H1 (cell line): ENCODE measurements around the gene MOB3B. TPM values are rescaled to one million over a fixed set of nuclear protein-coding genes. Genes with fewer than 3 reads are reported as not detected.
"Not testable (repeated sequence)": the region's sequence is repeated elsewhere in the genome, so short reads cannot be mapped to it uniquely, and the experiment has no call there.

ENCODE experiments used
- CTCF ChIA-PET: fragments of 300-600 bp; sonication (Branson Sonifier 250); formaldehyde crosslinking; loops from one replicate; lab custom pipeline; 2021; ENCODE audit not compliant: partially characterized antibody; lab: Charles Lee
- POLR2A ChIA-PET: fragments of 300-600 bp; sonication (Branson Sonifier 250); formaldehyde crosslinking; loops from one replicate; lab custom pipeline; 2021; ENCODE audit warnings: inconsistent platforms; ENCODE audit not compliant: partially characterized antibody; lab: Charles Lee
- DNase-seq, 2 experiments: peaks; one replicate each; pipeline versions ENCODE4 v3.0.0 to v3.0.0-alpha.2; 2010 to 2022; ENCODE audit warnings: low spot score in 2 of 2, low read depth in 1 of 2, mixed read lengths in 1 of 2
- FAIRE-seq: peaks from 2 replicates; lab custom pipeline; 2011; peaks lifted over from hg19 to GRCh38; lab: Jason Lieb, UNC
- H2AFZ ChIP-seq: 2 replicates; pipeline ENCODE4 v1.8.1; 2012; ENCODE audit warnings: low read length, inconsistent platforms
- H2AK5ac ChIP-seq: 2 replicates; pipeline ENCODE4 v1.6.1; 2013; ENCODE audit warnings: low read depth, low read length
- H2BK120ac ChIP-seq: replicated peaks from 2 replicates; pipeline ENCODE3; 2013; ENCODE audit warnings: low read depth, low read length, inconsistent platforms
- H2BK12ac ChIP-seq: 2 replicates; pipeline ENCODE4 v1.6.1; 2013; ENCODE audit warnings: low read depth, low read length
- H2BK15ac ChIP-seq: 2 replicates; pipeline ENCODE4 v1.6.1; 2013; ENCODE audit warnings: low read length
- H2BK20ac ChIP-seq: 2 replicates; pipeline ENCODE4 v1.6.1; 2013; ENCODE audit warnings: low read length
- H2BK5ac ChIP-seq: 2 replicates; pipeline ENCODE4 v1.6.1; 2013; ENCODE audit warnings: low read depth, low read length
- H3K14ac ChIP-seq: 2 replicates; pipeline ENCODE4 v1.6.1; 2013; ENCODE audit warnings: inconsistent platforms; ENCODE audit not compliant: insufficient read length
- H3K18ac ChIP-seq: 2 replicates; pipeline ENCODE4 v1.6.1; 2013; ENCODE audit warnings: low read length; ENCODE audit errors: extremely low read depth
- H3K23ac ChIP-seq: 2 replicates; pipeline ENCODE4 v1.6.1; 2013; ENCODE audit warnings: inconsistent platforms; ENCODE audit not compliant: insufficient read length
- H3K23me2 ChIP-seq: 2 replicates; pipeline ENCODE4 v1.6.1; 2013; ENCODE audit warnings: low read depth, low read length
- H3K27ac ChIP-seq: 2 replicates; pipeline ENCODE4 v1.6.1; 2011; ENCODE audit warnings: low read depth, low read length, inconsistent platforms
- H3K27me3 ChIP-seq, 4 experiments: replicated peaks in 1 of 4; 1 replicate in 1 of 4; 2 replicates in 3 of 4; pipeline versions ENCODE4 v1.6.1 to v1.8.1; 2011 to 2013; ENCODE audit warnings: low read length in 3 of 4, mild to moderate bottlenecking in 3 of 4, inconsistent platforms in 2 of 4, mixed read lengths in 2 of 4, moderate library complexity in 1 of 4; ENCODE audit not compliant: control insufficient read depth in 3 of 4, insufficient read depth in 3 of 4; ENCODE audit errors: extremely low read depth in 1 of 4
- H3K36me3 ChIP-seq, 4 experiments: 2 replicates each; pipeline versions ENCODE4 v1.6.1 to v1.8.1; 2011 to 2013; ENCODE audit warnings: mild to moderate bottlenecking in 4 of 4, low read length in 3 of 4, moderate library complexity in 2 of 4, control low read depth in 1 of 4, inconsistent platforms in 1 of 4; ENCODE audit not compliant: insufficient read depth in 4 of 4, control insufficient read depth in 2 of 4
- H3K4ac ChIP-seq: replicated peaks from 2 replicates; pipeline ENCODE3; 2013; ENCODE audit warnings: low read length, low read depth, mixed read lengths, inconsistent platforms; ENCODE audit not compliant: insufficient read length
- H3K4me1 ChIP-seq, 4 experiments: replicated peaks in 1 of 4; 1 replicate in 1 of 4; 2 replicates in 3 of 4; pipeline versions ENCODE4 v1.6.1 to v1.8.1; 2011 to 2013; ENCODE audit warnings: low read length in 3 of 4, inconsistent platforms in 2 of 4, mixed read lengths in 1 of 4; ENCODE audit not compliant: insufficient read depth in 4 of 4, control insufficient read depth in 3 of 4
- H3K4me2 ChIP-seq, 2 experiments: 2 replicates each; pipeline versions ENCODE4 v1.6.1 to v1.8.1; 2011 to 2013; ENCODE audit warnings: low read depth in 2 of 2, low read length in 2 of 2, control low read depth in 1 of 2, inconsistent platforms in 1 of 2, mild to moderate bottlenecking in 1 of 2; ENCODE audit not compliant: insufficient read depth in 1 of 2
- H3K4me3 ChIP-seq, 4 experiments: fragments of 200-600, 300-600 bp in 1 of 4; sonication (generic), shearing (Covaris generic), sonication (Bioruptor Twin) in 1 of 4; 2 replicates each; pipeline versions ENCODE4 v1.5.1 to v1.8.1; 2011 to 2016; ENCODE audit warnings: low read length in 4 of 4, low read depth in 3 of 4, control low read depth in 2 of 4, inconsistent platforms in 2 of 4, mild to moderate bottlenecking in 2 of 4, mixed read lengths in 1 of 4, moderate library complexity in 1 of 4; ENCODE audit not compliant: insufficient read depth in 2 of 4; ENCODE audit errors: extremely low read depth in 1 of 4
- H3K56ac ChIP-seq: replicated peaks from 2 replicates; pipeline ENCODE3; 2013; ENCODE audit warnings: low read depth, mild to moderate bottlenecking, mixed read lengths, low read length, inconsistent platforms; ENCODE audit not compliant: insufficient read length
- H3K79me1 ChIP-seq: 2 replicates; pipeline ENCODE4 v1.6.1; 2013; ENCODE audit warnings: low read depth, low read length, control low read depth
- H3K79me2 ChIP-seq, 2 experiments: 2 replicates each; pipeline versions ENCODE4 v1.6.1 to v1.8.1; 2012 to 2013; ENCODE audit warnings: low read length in 2 of 2, mild to moderate bottlenecking in 2 of 2, inconsistent platforms in 1 of 2; ENCODE audit not compliant: insufficient read depth in 2 of 2, control insufficient read depth in 1 of 2
- H3K9ac ChIP-seq, 4 experiments: replicated peaks in 1 of 4; 1 replicate in 1 of 4; 2 replicates in 3 of 4; pipeline versions ENCODE4 v1.6.1 to v1.8.1; 2011 to 2013; ENCODE audit warnings: low read depth in 3 of 4, low read length in 3 of 4, control low read depth in 2 of 4, mild to moderate bottlenecking in 2 of 4, moderate library complexity in 2 of 4, inconsistent platforms in 1 of 4; ENCODE audit errors: extremely low read depth in 1 of 4
- H3K9me3 ChIP-seq, 2 experiments: 2 replicates each; pipeline versions ENCODE4 v1.6.1 to v1.8.1; 2012 to 2013; ENCODE audit warnings: mild to moderate bottlenecking in 2 of 2, moderate library complexity in 2 of 2, control low read depth in 1 of 2, inconsistent platforms in 1 of 2, low read depth in 1 of 2, low read length in 1 of 2, mixed read lengths in 1 of 2; ENCODE audit not compliant: insufficient read depth in 2 of 2
- H4K20me1 ChIP-seq, 2 experiments: replicated peaks in 1 of 2; 2 replicates each; pipeline versions ENCODE3 to v1.8.1; 2011 to 2013; ENCODE audit warnings: inconsistent platforms in 2 of 2, low read length in 2 of 2, mild to moderate bottlenecking in 1 of 2; ENCODE audit not compliant: insufficient read depth in 2 of 2, control insufficient read depth in 1 of 2
- H4K5ac ChIP-seq: 2 replicates; pipeline ENCODE4 v1.6.1; 2013; ENCODE audit warnings: low read length, low read depth, mixed read lengths, inconsistent platforms; ENCODE audit not compliant: insufficient read length
- H4K8ac ChIP-seq: 2 replicates; pipeline ENCODE4 v1.8.0; 2013; ENCODE audit warnings: mild to moderate bottlenecking, moderate library complexity, low read length, inconsistent platforms; ENCODE audit not compliant: insufficient read depth; ENCODE audit errors: extremely low read depth
- H4K91ac ChIP-seq: replicated peaks from 2 replicates; pipeline ENCODE3; 2013; ENCODE audit warnings: low read length, mixed read lengths, inconsistent platforms; ENCODE audit not compliant: insufficient read length
- WGBS, 2 experiments: shearing (Covaris generic) in 1 of 2; methylation state at CpG; one replicate each; pipeline versions ENCODE4 v1.1.6 to v1.1.7; 2013 to 2015; ENCODE audit warnings: low lambda C conversion rate in 2 of 2, mixed read lengths in 2 of 2, inconsistent platforms in 1 of 2, low coverage in 1 of 2, missing lambda C conversion rate in 1 of 2; ENCODE audit not compliant: insufficient replicate concordance in 2 of 2, insufficient coverage in 1 of 2, insufficient read length in 1 of 2; ENCODE audit errors: extremely low coverage in 1 of 2, missing lambda C conversion rate in 1 of 2; 5-methylcytosine and 5-hydroxymethylcytosine counted together
- polyA plus RNA-seq, 7 experiments: library from polyadenylated mRNA; depleted of rRNA in 3 of 7; stranded (reverse) in 5 of 7; unstranded in 2 of 7; fragments of >200 nt in 5 of 7; fragments of 200-250 nt in 2 of 7; gene quantifications; 1 replicate in 5 of 7; 2 replicates in 1 of 7; 4 replicates in 1 of 7; pipeline versions ENCODE4 v1.2.1 to v1.2.3, GENCODE V29; 2011 to 2013; ENCODE audit warnings: missing spikeins in 2 of 7, mixed read lengths in 2 of 7
- total RNA-seq: library from RNA; stranded (reverse); fragmentation: NEBNext Ultra II Directional; extraction: Animal tissue kit (Norgen Biotek cat#: 25700); gene quantifications from 2 replicates; pipeline ENCODE4 v1.2.1, GENCODE V29; 2021

MOB3B gene
- total and polyA plus RNA-seq, 2 of the 8 experiments (the other 6 are each of a cell fraction or from before 2014, with no cell fraction given), result 12.7 to 16.1 TPM

GRCh38 chr9:27500902-27501301 is 28.7 kb downstream of the MOB3B start:
- H2AK5ac ChIP-seq, H4K5ac ChIP-seq, H2BK120ac ChIP-seq, H3K4me2 ChIP-seq, H2AFZ ChIP-seq, H3K4me3 ChIP-seq, H4K91ac ChIP-seq, H2BK5ac ChIP-seq, H3K27me3 ChIP-seq, POLR2A ChIA-PET, H3K4ac ChIP-seq, H3K27ac ChIP-seq, H3K79me1 ChIP-seq, FAIRE-seq, H3K9me3 ChIP-seq, H4K8ac ChIP-seq, H2BK15ac ChIP-seq, H3K36me3 ChIP-seq, DNase-seq, H3K56ac ChIP-seq, H3K23ac ChIP-seq, H3K23me2 ChIP-seq, H3K9ac ChIP-seq, H2BK12ac ChIP-seq, H3K79me2 ChIP-seq, H2BK20ac ChIP-seq, H4K20me1 ChIP-seq, H3K18ac ChIP-seq, H3K14ac ChIP-seq, CTCF ChIA-PET: not testable (repeated sequence)
- 88% methylated on average over 3 of the region's 3 CpGs; no CpG with 5 or more reads in 1 of the 2 experiments for WGBS, 2 experiments
- peaks cover 0 to 18% (median 10%) of the 10 kb centered on the region in 4 experiments for H3K4me1 ChIP-seq
